SU-DHL-6 (cell line): Measurements from ENCODE around the gene CYP4A22.
"Not testable (repeated sequence)": the region's sequence is repeated elsewhere in the genome, so short reads cannot be mapped to it uniquely, and the experiment has no call there.

Experiments used
- EZH2phosphoT487 ChIP-seq: fragments of 200-600 bp; sonication (generic), shearing (Covaris generic); conservative IDR thresholded peaks from 2 replicates; pipeline ENCODE4 v1.6.1; 2018; ENCODE audit warnings: mild to moderate bottlenecking, antibody characterized with exemption, low read length, moderate library complexity, mixed read lengths
- TF ChIP-seq, protein P1 (sequence below): fragments of 200-600 bp; sonication (generic); IDR thresholded peaks from one replicate; pipeline ENCODE4 v1.5.1; 2017; ENCODE audit warnings: antibody characterized with exemption, mild to moderate bottlenecking, low read length, moderate library complexity; ENCODE audit not compliant: insufficient read depth, poor library complexity, severe bottlenecking

DNA sequence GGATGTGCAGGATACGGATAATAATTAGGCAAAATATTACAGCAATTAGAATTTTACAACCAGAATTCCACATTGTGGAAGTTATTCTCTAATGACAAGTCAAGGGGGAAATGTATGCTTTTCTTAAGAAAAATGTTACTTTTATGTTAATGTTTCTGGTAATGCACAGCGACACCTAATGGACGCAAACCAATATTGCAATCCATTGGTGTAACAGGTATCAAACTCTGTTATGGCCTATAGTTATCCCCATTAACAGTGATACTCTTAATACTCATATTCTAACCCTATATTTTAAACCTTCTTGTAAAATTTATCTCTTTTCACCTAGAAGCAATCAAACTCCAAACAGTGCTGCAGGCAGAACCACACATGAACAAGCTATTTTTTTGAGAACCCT lies 47.9 kb upstream of the CYP4A22 start:
- TF ChIP-seq, protein P1, sequence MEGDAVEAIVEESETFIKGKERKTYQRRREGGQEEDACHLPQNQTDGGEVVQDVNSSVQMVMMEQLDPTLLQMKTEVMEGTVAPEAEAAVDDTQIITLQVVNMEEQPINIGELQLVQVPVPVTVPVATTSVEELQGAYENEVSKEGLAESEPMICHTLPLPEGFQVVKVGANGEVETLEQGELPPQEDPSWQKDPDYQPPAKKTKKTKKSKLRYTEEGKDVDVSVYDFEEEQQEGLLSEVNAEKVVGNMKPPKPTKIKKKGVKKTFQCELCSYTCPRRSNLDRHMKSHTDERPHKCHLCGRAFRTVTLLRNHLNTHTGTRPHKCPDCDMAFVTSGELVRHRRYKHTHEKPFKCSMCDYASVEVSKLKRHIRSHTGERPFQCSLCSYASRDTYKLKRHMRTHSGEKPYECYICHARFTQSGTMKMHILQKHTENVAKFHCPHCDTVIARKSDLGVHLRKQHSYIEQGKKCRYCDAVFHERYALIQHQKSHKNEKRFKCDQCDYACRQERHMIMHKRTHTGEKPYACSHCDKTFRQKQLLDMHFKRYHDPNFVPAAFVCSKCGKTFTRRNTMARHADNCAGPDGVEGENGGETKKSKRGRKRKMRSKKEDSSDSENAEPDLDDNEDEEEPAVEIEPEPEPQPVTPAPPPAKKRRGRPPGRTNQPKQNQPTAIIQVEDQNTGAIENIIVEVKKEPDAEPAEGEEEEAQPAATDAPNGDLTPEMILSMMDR: not testable (repeated sequence)
- TF ChIP-seq EZH2phosphoT487: not testable (repeated sequence)
